ENCODE measurements around the gene SNTB2. TPM values are rescaled to one million over a fixed set of nuclear protein-coding genes. Genes with fewer than 3 reads are reported as not detected.
A peak's percentile ranks its signal among the peaks of the same experiment; 100 is the strongest.
"Not testable (repeated sequence)": the region's sequence is repeated elsewhere in the genome, so short reads cannot be mapped to it uniquely, and the experiment has no call there.

SNTB2 gene
- 13.9 TPM for polyA plus RNA-seq (ENCODE audit: insufficient read length)

DNA sequence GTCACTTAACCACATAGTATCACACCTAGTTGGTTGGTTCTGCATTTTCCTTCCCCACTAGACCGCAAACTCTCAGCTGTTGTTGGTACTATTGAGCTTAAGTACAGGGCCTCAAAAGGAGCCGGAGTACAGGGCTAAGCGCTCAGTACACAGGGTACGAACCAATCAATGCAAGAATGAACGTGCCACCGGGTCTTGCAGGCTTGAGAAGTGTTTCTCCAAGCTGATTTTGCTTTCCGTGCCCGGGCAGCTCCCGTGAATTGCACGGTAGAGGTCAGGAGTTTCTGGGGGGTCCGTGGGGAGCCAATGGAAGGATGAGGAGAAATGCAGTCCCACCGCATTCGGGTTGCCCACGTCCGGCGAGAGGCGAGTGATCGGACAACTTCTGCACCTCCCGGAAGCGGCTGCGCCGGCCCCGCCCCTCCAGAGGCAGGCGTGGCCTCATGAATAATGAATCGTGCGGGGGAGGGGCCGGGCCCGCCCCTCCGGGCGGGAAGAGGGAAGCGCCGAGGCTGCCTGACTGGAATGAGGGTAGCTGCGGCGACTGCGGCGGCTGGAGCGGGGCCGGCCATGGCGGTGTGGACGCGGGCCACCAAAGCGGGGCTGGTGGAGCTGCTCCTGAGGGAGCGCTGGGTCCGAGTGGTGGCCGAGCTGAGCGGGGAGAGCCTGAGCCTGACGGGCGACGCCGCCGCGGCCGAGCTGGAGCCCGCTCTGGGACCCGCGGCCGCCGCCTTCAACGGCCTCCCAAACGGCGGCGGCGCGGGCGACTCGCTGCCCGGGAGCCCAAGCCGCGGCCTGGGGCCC is at the start of gene SNTB2:
Gene SNTB2 (plus strand): TSS at position 523 of the 804 bp plus-strand sequence. CDS start 3 bp downstream, at position 526.
- peak; percentile 92 for DNase-seq

DNA sequence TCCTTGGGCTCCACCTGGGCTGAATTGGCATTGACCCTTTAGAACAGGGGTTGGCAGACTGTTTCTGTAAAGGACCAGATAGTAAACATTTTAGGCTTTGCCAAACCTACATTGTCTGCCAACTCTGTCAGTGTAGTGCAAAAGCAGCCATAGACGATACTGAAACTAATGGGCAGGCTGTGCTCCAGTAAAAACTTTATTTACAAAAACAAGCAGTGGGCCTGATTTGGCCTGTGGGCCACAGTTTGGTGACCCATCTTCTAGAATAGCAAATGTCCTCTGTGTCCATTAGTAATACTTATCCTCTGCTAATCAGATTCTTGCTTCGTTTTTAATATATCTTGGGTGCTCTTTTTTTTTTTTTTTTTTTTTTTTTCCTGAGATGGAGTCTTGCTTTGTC is 48.4 kb upstream of the SNTB2 start:
- no peak for DNase-seq

DNA sequence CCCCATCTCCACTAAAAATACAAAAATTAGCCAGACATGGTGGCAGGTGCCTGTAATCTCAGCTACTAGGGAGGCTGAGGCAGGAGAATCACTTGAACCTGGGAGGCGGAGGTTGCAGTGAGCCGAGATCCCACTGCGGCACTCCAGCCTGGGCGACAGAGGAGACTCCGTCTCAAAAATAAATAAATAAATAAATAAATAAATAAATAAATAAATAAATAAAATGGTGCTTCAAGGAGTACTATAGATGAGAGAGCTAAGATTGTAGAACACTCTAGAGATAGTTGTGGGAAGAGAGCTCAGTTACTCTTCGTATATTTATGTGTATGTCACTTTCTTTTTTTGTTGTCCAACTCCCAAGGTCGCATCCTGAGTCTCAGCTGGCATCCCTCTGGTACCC is 47.5 kb upstream of the SNTB2 start:
- DNase-seq = not testable (repeated sequence)

DNA sequence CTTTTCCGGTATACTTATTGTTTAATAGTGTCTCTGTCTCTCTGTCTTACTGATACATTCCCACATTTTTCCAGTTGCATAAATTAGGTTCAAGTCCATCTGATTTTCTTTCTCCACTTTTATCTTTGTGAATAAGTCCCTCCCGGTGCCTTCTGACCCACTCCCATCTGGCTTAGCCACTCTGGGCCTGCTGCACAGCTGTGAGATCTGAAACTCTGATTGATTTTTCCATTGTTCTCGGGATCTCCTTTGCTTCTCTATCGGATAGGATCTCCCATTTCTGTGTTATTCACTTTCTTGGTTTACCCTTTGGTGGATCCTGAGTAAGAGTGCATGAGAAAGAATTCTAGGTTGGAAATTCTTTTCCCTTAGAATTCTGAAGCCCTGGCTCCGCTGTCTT is 46.0 kb upstream of the SNTB2 start:
- no peak for DNase-seq

DNA sequence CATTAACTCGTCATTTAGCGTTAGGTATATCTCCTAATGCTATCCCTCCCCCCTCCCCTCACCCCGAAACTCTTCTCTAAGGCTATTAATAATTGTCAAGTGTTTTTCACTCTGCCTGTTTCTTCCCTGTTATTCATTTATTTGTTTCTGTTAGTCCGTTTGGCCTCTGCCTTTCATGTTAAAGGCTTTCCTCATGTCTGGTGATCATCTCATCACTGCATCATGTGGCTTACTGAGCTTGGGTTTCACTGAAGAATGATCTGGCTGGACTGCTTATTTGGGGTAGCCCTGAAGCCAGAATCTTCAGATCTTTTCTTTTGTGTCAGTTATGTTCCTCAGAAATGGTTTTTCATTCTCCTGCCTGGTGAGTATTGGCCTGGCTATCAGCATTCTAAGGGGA is 45.0 kb upstream of the SNTB2 start:
- DNase-seq = no peak

DNA sequence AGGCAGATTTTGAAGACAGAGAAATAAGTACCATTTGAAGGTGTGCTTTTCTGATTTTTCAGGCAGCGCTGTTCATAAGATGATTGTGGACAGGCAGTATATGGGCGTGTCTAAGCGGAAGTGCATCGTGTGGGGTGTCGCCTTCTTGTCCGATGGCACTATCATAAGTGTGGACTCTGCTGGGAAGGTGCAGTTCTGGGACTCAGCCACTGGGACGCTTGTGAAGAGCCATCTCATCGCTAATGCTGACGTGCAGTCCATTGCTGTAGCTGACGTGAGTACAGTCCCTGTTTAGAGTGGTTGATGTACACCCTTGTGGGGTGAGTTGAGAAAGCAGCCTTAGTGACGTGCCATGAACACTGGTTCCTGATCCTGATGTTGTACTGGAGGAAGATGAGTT is 43.8 kb upstream of the SNTB2 start:
- DNase-seq = no peak

DNA sequence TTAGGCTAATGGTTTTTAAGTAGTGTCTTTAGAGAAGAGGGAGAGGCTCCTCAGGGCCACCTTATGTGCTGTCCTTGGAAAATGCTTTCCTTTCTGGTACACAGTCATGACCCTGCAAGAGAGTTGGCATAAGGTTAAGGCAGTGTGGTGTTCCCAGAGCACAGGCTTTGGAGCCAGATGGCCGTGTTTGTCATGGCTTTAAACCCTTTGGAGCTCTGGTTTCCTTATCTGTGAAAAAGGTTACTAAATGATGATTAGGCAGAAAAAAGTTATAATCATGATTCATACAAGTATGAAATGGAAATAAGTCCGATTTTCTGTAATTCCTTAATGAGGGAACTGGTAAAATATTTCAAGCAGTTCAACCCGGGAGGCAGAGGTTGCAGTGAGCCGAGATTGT is 41.3 kb upstream of the SNTB2 start:
- no peak for DNase-seq

DNA sequence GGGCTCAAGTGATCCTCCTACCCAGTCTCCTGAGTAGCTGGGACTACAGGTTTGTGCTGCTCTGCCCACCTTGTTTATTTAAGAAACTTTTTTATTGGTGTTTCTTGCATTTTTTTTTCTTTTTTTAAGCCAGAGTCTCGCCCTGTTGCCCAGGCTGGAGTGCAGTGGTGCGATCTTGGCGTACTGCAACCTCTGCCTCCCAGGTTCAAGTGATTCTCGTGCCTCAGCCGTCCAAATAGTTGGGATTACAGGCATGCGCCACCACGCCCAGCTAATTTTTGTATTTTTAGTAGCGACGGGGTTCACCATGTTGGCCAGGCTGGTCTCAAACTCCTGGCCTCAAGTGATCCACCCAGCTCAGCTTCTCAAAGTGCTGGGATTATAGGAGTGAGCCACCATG is 37.3 kb upstream of the SNTB2 start:
- not testable (repeated sequence) for DNase-seq

DNA sequence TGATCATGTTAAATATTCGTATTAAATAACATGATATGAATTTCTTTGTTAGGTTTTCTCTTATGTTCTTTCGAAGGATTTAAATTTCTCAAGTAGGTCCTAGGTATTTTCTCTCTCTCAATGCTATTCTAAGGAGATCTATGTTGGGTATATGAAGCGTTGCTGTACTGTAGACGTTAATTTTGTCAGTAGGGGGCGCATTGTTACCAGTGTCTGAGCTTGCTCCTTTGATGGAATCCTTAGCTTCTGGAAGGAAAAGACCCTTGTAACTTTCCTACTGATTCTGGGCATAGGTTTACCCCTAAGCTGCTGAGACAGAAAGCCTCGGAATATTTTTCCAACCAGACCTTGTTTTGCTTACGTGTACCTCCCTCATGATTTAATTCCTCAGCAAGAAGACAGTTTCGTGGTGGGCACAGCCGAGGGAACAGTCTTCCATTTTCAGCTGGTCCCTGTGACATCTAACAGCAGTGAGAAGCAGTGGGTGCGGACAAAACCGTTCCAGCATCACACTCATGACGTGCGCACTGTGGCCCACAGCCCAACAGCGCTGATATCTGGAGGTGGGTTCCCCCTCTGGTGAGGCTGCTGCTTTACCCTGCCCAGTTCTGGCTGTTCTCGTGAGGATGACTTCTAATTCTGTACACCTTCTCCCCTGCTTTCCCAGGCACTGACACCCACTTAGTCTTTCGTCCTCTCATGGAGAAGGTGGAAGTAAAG is 36.7 kb upstream of the SNTB2 start:
- DNase-seq = peak; percentile 88

DNA sequence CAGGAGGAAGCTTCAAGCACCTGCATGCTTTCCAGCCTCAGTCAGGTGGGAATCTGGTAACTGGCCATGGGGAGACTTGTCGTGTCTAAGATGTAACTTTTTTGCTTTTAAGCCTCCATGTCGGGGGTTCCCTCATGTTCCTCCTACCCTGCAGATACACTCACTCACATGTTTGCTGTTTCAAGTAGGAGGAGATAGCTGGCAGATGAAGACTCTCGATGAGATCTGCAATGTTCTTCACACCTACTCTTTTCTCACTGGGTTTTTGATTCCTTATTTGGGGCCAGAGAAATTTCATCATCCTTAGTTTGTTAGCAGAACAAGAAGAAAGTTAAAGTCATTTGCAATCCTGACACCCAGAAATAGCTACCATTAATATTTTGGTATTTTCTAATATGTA is 29.8 kb upstream of the SNTB2 start:
- DNase-seq = no peak

DNA sequence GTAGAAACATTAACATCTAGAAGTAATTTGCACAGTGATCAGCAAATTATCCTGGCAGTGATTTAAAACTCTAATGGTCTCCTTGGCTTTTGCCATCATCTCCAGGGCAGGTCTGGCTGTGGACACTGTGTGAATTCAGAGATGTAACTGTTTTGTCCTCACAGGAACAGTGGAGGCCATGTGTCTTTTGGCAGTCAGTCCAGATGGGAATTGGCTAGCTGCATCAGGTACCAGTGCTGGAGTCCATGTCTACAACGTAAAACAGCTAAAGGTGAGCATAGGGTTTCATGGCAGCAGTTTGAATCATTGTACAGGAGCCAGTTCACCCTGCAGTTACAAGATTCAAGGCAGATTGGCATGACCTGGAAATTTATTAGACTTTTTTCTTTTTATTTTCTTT is 26.8 kb upstream of the SNTB2 start:
- DNase-seq = no peak

DNA sequence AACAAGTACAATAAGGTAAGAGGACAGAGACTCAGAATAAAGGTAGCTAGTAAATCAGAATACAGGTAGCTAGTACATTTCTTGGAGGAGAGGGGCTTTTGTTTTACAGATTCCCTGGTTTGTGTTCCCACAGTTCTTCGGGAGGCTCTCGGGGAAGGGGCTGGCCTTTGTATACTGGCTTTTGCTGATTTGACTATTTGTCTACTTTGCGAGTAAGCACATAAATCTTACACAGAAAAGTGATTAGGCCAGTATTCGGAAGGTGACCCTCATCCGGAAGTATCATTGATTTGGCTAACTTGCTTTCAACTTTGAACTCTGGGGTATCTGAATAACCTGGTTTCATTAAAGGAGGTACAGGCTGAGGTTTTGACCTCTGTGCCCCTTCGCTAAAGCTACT is 21.4 kb upstream of the SNTB2 start:
- DNase-seq = no peak

DNA sequence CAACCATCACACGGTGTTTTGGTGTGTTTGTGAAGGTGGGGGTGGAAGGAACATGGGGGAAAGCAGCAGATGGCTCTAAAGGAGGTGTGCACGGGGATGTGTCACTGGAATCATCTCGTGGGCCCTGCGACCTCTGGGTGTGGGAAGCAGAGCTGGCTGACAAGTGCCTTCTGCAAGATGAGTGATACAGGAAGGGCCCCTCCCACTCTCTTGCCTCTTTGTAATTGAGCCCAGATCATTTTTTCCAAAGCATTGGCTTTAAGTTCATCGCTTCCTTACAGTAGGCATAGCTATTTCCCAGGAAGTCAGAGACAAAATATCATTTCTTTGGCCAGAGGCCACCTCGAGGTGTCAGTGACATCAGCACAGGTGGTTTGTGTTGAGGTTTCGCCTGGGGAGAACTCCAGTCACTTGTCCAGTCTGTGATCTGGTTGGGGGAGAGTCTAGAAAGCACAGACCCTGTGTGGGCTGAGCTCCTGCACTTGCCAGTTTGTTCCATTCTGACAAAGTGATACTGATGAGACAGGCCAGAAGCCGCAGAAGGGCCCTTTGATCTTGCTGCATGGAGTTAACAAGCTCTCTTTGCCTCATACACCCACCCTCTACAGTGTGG is 20.6 kb upstream of the SNTB2 start:
- no peak for DNase-seq

DNA sequence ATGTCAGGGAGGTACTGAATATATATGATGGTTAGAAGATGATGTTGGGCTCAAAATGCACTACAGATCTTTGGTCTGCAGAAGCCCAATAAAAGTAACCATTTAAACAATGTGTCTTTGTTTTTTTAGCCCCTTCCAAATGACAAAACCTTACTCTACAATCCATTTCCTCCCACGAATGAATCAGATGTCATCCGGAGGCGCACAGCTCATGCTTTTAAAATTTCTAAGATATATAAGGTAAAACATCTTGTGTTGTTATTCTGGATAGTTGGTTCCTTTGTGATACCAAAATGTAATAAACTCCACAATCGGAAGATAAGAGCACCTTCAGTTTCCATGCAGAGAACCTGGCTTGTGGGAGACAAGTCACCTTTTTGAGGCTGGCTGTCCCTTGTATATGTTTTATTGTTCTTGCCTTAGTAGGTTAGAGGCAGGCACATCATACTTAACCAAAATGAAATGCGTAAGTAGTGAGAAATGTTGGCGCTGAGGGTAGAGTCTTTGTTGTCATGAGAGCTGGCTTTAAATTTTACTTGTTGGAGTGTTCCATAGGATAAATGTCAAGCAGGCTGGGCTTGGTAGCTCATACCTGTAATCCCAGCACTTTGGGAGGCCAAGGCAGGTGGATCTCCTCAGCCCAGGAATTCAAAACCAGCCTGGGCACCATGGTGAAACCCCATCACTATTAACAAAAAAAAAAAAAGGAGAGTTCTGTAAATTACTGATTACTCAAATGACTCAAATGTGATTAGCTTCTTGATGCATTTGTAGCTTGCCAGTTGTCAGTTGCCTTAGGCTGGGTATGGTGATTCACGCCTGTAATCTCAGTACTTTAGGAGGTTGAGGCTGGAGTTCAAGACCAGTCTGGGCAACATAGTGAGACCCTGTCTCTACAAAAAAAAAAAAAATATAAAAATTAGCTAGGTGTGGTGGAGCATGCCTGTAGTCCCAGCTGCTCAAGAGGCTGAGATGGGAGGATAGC is 19.7 kb upstream of the SNTB2 start:
- DNase-seq = no peak

DNA sequence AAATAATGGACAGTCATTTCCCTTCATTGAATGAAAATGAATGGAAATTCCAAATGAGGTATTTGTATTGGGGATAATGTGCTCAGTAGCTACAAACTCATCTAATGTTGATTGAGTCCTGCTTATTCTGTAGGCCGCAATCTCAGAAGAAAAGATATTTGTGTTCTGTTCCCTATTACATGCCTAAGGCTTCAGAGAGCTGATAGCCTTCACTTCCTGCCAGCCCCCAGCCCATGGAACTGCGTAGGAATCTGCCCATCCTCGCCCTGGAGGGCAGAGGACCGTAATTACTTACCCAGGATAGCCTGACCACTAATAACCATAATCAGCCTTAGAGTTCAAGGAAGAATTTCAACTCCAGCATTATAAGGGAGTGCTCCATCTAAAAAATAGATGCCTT is 17.9 kb upstream of the SNTB2 start:
- DNase-seq = no peak

DNA sequence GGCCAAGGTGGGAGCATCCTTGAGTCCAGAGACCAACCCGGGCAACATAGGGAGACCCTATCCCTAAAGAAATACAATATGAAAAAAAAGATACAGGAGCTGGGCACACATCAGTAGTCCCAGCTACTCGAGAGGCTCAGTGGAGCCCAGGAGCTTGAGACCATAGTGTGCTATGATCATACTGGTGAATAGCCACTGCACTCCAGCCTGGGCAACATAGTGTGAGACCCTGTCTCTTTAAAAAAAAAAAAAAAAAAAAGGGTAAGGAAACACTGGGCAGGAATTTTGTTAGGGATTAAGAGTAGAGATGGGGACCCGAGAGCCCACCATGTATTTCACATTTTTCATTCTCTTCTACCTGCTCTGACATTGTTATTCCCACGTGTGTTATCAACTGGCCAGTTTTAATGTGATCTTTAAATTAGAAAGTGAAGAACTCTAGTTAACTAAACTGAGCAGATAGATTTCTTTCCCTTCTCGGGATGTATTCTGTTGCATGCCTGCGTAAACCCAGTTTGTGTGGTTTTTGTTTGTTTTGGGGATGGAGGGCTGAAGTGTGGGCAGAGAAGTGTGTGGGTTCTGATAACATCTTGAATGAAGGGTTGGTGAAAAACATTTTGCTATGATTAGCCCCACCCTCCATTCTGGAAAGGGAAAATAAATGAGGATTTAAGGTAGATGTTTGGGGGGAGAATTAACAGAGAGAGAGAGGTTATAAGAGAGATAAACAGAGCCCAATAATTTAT is 17.2 kb upstream of the SNTB2 start:
- DNase-seq = no peak

DNA sequence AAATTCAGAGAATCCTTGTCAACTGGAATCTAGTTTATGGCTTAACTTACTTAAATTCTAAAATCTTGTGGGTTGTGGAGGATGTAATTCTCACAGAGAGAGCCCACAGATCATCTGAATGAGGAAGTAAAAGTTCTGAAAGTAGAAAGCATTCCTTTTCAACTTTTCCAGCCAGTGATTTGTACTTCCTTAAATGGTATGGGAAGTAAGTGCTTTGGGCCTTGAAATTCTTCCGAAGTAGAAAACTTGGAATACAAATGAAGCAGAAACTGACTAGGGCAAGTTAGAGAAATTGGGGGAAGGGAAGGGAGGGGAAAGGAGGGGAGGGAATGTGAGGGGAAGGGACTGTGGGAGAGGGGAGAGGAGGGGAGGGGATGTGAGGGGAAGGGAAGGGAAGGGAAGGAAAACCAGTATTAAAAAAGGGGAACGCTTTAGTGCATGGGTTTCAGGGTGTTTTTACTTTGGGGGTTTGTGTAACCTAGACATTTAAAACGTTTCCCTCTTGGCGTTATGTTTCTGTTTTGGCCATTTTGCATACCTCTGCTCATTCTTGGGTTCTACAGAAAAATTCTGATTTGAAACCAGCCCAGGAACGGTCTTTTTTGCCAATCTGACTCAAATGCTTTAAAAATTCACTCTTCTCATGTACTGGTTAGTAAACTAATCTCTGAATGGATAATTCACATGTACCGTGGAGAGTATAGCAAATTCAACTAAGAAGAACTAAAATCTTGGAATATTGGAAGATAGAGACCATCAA is 15.5 kb upstream of the SNTB2 start:
- peak; percentile 71 for DNase-seq

DNA sequence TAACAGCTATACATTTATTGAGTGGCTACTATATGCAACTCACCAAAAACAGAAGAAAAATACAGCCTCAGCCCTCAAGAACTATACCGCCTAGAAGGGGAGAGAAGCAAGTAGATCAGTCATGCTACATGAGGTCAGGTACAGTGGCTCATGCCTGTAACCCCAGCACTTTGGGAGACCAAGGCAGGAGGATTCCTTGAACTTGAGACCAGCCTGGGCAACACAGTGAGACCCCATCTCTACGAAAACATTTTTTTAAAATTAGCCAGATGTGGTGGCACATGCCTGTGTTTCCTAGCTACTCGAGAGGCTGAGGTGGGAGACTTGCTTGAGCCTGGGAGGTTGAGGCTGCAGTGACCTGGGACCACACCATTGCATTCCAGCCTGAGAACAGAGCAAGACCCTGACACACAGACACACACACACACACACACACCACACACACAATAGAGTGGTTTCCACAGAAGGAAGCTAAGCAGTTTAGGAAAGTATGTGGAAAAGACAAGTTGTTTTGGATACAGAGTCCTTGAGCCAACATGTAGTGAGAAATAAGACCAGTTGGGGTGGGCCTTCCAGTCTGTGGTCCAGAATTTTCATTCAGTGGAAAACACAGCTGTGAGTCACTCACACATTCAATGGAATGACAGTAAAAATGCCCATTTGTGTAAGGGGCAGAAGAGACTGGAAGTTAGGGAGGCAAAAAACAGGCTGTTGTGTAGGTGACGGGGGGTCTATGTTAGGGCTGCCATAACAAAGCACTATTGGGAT is 10.7 kb upstream of the SNTB2 start:
- peak; percentile 45 for DNase-seq

DNA sequence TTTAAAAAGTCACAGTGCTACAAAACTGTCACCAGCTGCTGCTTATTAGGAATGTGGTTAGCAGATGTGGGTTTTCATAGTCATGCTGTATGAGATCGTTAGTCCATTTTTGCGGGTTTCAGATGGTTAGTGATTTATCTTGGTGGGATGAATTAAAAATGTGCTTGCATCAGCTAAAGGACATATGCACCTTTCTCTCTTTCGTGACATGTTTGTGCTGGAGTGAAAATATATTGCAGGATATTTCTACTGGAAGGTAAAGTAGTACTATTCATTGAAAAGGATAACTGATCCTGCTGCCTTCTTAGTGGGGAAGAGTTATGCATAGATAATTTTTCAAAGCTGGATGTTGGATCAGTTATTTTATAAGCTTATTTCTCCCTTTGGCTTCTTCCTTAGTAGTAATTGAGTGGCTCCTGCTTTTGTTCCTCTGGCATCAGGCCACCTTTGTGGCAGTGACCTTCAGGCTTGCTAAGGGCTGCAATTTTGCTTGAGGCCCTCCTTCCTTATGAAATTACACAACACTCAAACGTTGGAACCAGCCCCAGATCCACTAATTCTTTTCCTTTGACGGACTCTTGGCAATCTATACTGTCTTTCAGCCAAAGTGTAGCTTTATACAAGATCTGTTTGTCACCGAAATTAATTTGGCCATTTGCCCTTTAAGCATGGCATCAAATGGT is 7.5 kb upstream of the SNTB2 start:
- peak; percentile 76 for DNase-seq

DNA sequence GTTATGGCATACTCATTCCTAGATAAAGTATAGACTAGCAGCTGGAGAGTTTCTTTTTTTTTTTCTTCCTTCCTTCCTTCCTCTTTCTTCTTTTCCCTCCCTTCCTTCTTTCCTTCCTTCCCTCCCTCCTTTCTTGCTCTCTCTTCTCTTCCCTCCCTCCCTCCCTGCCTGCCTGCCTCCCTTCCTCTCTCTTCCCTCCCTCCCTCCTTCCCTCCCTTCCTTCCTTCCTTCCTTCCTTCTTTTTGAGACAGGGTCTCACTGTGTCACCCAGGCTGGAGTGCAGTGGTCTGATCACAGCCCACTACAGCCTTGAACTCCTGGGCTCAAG is 7.0 kb upstream of the SNTB2 start:
- no peak for DNase-seq

Measured in hindlimb muscle (tissue), 1 donor.